Prostate gland (tissue), 2 donors: ENCODE measurements around the gene EVI5. TPM values are rescaled to one million over a fixed set of nuclear protein-coding genes. Genes with fewer than 3 reads are reported as not detected.
"Not testable (repeated sequence)": the region's sequence is repeated elsewhere in the genome, so short reads cannot be mapped to it uniquely, and the experiment has no call there.

ENCODE experiments used
- DNase-seq: peaks from one replicate; pipeline ENCODE4 v3.0.0-alpha.2; 2019; ENCODE audit warnings: low spot score
- H3K27ac ChIP-seq, 2 donors: fragments of 200-600 bp; sonication (generic); 2 replicates each; pipeline ENCODE4 v1.5.1; 2017 to 2019
- H3K27me3 ChIP-seq: fragments of 200-600 bp; sonication (generic); replicated peaks from 2 replicates; pipeline ENCODE4 v1.5.1; 2019; ENCODE audit not compliant: insufficient read depth
- H3K36me3 ChIP-seq, 2 donors: fragments of 200-600 bp; sonication (generic); 1 replicate in 1 of 2; 2 replicates in 1 of 2; pipeline versions ENCODE4 v1.5.1 to v1.8.1; 2017 to 2019
- H3K4me1 ChIP-seq: fragments of 200-600 bp; sonication (generic); replicated peaks from 2 replicates; pipeline ENCODE4 v1.5.1; 2019
- H3K4me3 ChIP-seq, 2 donors: fragments of 200-600 bp; sonication (generic); 2 replicates each; pipeline ENCODE4 v1.5.1; 2017 to 2019
- H3K9me3 ChIP-seq: fragments of 200-600 bp; sonication (generic); 2 replicates; pipeline ENCODE4 v1.5.1; 2017
- POLR2A ChIP-seq: fragments of 450-650 bp; IDR thresholded peaks from one replicate; pipeline ENCODE4 v1.6.1; 2016; ENCODE audit warnings: antibody characterized with exemption, mild to moderate bottlenecking
- POLR2AphosphoS5 ChIP-seq: sonication (generic); formaldehyde crosslinking; IDR thresholded peaks from one replicate; pipeline ENCODE4 v1.6.1; 2017; ENCODE audit warnings: antibody characterized with exemption
- WGBS: methylation state at CpG from one replicate; pipeline ENCODE4 v1.1.5; 2018; 5-methylcytosine and 5-hydroxymethylcytosine counted together
- intact Hi-C: fragments of 100-400 bp; cut with DNase I; formaldehyde crosslinking; loops from one replicate; pipeline ENCODE4 v1.14.2; 2022
- total RNA-seq, 2 donors: library from RNA; depleted of rRNA; stranded (reverse); fragments of >200 nt; gene quantifications; one replicate each; pipeline ENCODE4 v1.1.0, GENCODE V29; 2016
- TF ChIP-seq, protein P1 (sequence below), 4 experiments: fragments of 200-600 bp in 2 of 4; fragments of 450-650 bp in 2 of 4; sonication (generic) in 2 of 4; IDR thresholded peaks; 1 replicate in 3 of 4; 2 replicates in 1 of 4; pipeline ENCODE4 v1.5.1; 2016 to 2019; ENCODE audit warnings: antibody characterized with exemption in 4 of 4, mild to moderate bottlenecking in 2 of 4, moderate library complexity in 2 of 4

Gene EVI5
- total RNA-seq, 2 donors from 2014 or later = 22.2 to 38.6 TPM

GRCh38 chr1:92736395-92736794, 48.5 kb downstream of the EVI5 start:
- H3K9me3 ChIP-seq = no peaks in the 10 kb centered on the region
- no peak overlapping the region for H3K4me3 ChIP-seq
- TF ChIP-seq, protein P1, sequence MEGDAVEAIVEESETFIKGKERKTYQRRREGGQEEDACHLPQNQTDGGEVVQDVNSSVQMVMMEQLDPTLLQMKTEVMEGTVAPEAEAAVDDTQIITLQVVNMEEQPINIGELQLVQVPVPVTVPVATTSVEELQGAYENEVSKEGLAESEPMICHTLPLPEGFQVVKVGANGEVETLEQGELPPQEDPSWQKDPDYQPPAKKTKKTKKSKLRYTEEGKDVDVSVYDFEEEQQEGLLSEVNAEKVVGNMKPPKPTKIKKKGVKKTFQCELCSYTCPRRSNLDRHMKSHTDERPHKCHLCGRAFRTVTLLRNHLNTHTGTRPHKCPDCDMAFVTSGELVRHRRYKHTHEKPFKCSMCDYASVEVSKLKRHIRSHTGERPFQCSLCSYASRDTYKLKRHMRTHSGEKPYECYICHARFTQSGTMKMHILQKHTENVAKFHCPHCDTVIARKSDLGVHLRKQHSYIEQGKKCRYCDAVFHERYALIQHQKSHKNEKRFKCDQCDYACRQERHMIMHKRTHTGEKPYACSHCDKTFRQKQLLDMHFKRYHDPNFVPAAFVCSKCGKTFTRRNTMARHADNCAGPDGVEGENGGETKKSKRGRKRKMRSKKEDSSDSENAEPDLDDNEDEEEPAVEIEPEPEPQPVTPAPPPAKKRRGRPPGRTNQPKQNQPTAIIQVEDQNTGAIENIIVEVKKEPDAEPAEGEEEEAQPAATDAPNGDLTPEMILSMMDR (IDR thresholded peaks at IDR 0.05) = no peak
- TF ChIP-seq POLR2A (no peak), POLR2AphosphoS5 (no peak)
- no peaks in the 10 kb centered on the region for H3K27me3 ChIP-seq
- no peaks in the 10 kb centered on the region for H3K4me1 ChIP-seq
- intact Hi-C loops = no loop called here
- no peak overlapping the region for H3K27ac ChIP-seq
- H3K36me3 ChIP-seq = no peaks in the 10 kb centered on the region
- no peak for DNase-seq
- WGBS = 88% methylated on average over 4 of the region's 4 CpGs

- intact Hi-C loops = no loop called here
- no peaks in the 10 kb centered on the region for H3K27me3 ChIP-seq
- TF ChIP-seq, protein P1 (IDR thresholded peaks at IDR 0.05) = no peak
- no peak for TF ChIP-seq POLR2AphosphoS5
- TF ChIP-seq POLR2A = no peak
- WGBS = 98% methylated on average over 2 of the region's 2 CpGs
- H3K4me3 ChIP-seq = no peak overlapping the region
- no peaks in the 10 kb centered on the region for H3K9me3 ChIP-seq
- no peaks in the 10 kb centered on the region for H3K36me3 ChIP-seq
- DNase-seq = no peak
- no peak overlapping the region for H3K27ac ChIP-seq
- no peaks in the 10 kb centered on the region for H3K4me1 ChIP-seq
Measured at GRCh38 chr1:92730476-92730875, 54.4 kb downstream of the EVI5 start.

GRCh38 chr1:92728697-92729096, 56.2 kb downstream of the EVI5 start:
- Histone ChIP-seq H3K36me3 (no peaks in the 10 kb centered on the region), H3K27me3 (no peaks in the 10 kb centered on the region), H3K27ac (no peak overlapping the region), H3K4me3 (no peak overlapping the region), H3K4me1 (no peaks in the 10 kb centered on the region), H3K9me3 (no peaks in the 10 kb centered on the region)
- no peak for DNase-seq
- WGBS = 85% methylated on average over 4 of the region's 4 CpGs
- intact Hi-C loops = no loop called here
- TF ChIP-seq POLR2AphosphoS5 = no peak
- TF ChIP-seq POLR2A = no peak
- TF ChIP-seq, protein P1 (IDR thresholded peaks at IDR 0.05) = no peak

DNA sequence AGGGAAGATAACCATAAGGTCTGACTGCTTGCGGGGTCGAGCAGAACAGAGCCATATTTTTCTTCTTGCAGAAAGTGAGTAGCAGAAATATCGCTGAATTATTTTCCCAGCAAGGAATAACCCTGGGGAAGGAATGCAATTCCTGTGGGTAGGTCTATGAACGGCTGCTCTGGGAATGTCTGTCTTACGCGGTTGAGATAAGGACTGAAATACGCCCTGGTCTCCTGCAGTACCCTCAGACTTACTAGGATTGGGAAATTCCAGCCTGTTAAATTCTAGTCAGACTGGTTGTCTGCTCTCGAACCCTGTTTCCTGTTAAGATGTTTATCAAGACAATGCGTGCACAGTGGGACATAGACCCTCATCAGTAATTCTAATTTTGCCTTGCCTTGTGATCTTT, 61.2 kb downstream of the EVI5 start:
- H3K27ac ChIP-seq, H3K4me1 ChIP-seq, H3K9me3 ChIP-seq, H3K36me3 ChIP-seq, H3K4me3 ChIP-seq, intact Hi-C loops, H3K27me3 ChIP-seq, DNase-seq: not testable (repeated sequence)
- 80% methylated on average over 9 of the region's 9 CpGs for WGBS

DNA sequence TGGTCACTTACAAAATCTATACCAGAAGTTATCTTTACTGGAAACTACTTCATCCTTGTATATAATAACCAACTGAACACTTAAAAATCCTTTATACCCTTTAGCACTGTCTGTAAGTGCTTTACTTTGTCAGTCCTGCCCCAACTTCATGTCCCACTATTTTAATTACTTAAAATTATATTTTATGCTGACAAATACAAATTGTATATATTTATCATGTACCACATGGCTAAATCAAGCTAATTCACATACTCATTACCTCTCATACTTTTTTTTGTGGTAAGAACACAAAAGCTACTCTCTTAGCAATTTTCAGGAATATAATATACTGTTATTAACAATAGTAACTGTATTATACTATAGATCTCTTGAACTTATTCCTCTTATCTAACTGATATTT, 63.0 kb downstream of the EVI5 start:
- Histone ChIP-seq H3K9me3 (no peaks in the 10 kb centered on the region), H3K4me3 (no peak overlapping the region), H3K4me1 (no peaks in the 10 kb centered on the region), H3K36me3 (no peaks in the 10 kb centered on the region), H3K27me3 (no peaks in the 10 kb centered on the region), H3K27ac (no peak overlapping the region)
- no peak for TF ChIP-seq POLR2AphosphoS5
- TF ChIP-seq, protein P1 (IDR thresholded peaks at IDR 0.05) = no peak
- TF ChIP-seq POLR2A = no peak
- no peak for DNase-seq
- intact Hi-C loops = no loop called here

- H3K4me1 ChIP-seq, H3K9me3 ChIP-seq, H3K27me3 ChIP-seq, DNase-seq, H3K36me3 ChIP-seq, H3K27ac ChIP-seq, H3K4me3 ChIP-seq, intact Hi-C loops: not testable (repeated sequence)
- 89% methylated on average over 2 of the region's 2 CpGs for WGBS
Measured at GRCh38 chr1:92721157-92721556, 63.8 kb downstream of the EVI5 start.

- H3K27me3 ChIP-seq, H3K9me3 ChIP-seq, DNase-seq, H3K4me3 ChIP-seq, H3K27ac ChIP-seq, intact Hi-C loops, H3K4me1 ChIP-seq, H3K36me3 ChIP-seq: not testable (repeated sequence)
- WGBS = 87% methylated on average over 13 of the region's 16 CpGs
Measured at GRCh38 chr1:92715476-92715951, 69.4 kb downstream of the EVI5 start.
